ENCODE data around the gene NELFB. TPM values are rescaled to one million over a fixed set of nuclear protein-coding genes. Genes with fewer than 3 reads are reported as not detected.

NELFB gene
- total RNA-seq, 1 experiment from 2014 or later, result 92.6 TPM

DNA sequence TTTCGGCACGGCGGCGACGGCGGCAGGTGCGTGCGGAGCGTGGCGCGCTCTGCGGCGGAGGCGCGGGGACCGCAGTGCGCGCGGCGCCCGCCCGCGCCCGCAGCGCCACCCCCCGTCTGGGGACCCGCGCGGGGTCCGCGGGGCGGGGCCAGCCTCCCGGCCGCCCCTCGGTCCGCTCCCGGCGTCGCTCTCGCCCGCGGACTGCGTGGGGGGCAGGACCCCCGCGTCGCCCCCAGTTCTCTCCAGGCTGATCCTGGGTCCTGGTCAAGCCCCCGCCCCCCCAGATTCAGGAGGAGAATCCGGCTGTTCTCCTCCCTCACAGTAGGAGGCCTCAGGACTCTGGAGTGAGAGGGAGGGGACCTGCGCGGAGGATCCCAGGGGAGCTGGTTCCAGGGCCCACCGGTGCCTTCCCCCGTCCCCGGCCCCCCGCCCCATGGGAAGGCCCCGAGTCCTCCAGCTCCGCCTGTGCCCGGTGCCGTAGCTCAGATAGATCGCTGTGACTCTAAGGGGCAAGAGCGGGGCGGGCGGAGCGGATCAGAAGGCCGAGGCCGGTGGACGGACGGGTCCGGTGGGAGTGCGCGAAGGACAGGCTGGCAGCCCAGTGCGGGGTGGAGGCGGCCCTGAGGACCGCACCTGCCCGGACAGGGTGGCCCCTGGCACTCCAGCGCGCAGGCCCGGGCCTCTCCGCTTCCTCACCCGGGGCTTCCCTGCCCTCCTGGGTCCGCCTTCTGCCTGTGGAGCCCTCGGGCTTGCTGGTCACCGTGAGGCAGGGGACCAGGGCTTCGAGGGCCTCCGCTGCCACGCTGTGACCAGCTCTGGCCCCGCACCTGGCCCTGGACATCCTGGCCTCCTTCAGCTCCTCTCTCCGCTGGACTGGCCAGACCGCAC, 32.7 kb upstream of the NELFB start, which contains the start of gene RNF208:
TSS of gene RNF208 (minus strand) at position 51 of the 888 bp plus-strand sequence. CDS start 1,028 bp downstream, outside the sequence.
- in situ Hi-C loops (cut with HindIII; ENCODE audit: low pct_unique_long_range_greater_than_20kb, low sequenced_read_pairs), result no loop called here

DNA sequence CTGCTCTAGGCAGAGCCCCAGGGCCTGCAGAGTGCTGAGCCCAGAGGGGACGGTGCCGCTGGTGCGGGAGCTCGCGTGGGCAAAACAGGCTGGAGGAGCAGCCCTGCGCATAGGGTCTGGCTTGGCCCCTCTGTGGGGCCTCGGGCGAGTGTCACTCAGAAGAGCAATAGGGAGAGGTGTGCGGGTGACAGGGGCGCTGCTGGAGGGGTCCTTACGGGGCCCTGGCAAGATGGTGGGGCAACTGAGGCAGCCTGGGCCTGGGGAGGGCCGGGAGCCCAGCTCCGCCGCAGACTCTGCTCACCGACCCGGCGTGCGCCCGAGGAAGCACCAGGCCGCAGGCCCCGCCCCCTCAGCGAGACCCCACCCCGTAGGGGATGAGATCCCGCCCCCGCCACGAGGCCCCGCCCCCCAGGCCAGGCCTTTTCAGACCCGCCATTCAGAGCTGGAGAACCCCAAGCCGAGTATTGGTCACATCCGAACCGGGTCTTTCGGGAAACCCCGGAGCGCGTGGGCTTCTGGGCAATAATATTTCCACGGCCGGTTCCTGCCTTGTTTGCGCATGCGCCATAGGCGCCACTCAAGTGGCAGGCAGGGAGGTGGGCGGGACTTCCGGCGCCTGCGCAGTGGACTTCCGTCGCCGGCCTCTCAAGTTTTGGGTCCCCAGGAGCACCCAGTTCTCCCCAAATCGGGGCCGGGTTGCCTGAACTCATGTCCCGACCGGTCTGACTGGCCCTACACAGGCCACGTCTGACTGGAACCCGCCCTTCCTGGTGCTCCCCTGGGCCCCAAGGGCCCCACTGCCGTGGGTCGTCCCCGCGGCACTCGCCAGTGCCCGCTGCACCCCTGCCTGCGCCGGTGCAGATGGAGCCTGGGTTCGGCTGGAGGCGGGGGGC, 31.8 kb upstream of the NELFB start:
- peak; percentile 88 for DNase-seq (ENCODE audit: low read depth)
- in situ Hi-C loops (cut with HindIII; ENCODE audit: low pct_unique_long_range_greater_than_20kb, low sequenced_read_pairs), result no loop called here

More for the DNA sequence above, 32.7 kb upstream of the NELFB start, which contains the start of gene RNF208:
- no peak for DNase-seq (ENCODE audit: low read depth)

DNA sequence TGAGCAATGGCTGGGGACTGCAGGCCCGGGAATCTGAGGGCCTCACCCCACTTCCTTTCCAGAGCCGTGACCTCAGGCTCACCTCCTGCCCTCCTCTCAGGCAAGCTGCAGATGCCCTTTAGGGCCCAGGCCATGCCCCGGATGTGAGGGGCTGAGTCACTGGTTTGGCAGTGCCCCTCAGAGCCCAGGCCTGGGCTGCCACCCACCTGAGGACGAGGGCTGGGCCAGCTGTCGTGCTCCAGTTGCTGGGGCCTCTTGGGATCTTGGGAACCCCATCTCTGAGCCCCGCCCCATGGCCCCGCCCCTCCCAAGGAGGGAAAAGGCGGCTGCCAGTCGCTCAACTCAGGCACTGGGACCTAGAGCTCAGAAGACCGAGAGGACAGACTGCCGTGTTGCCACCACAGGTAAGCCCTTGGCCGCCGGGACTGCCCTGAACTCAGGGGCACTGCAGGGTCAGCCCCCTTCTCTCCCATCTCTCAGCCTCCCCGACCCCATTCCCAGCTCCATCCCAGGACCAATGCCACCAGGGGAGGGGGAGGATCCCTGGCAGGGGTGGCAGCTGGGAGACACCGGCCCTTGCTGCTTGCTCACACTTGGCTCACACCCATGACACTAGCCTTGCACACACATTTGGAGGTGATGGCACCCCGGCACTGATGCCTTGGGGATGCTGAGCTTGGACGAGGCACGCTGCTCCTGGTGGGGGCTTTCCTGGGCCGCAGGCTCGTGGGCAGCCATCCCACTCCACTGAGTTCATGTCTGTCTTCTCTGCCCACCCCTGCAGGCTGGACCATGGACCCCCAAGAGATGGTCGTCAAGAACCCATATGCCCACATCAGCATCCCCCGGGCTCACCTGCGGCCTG, 30.1 kb upstream of the NELFB start, which contains the start of gene CYSRT1:
TSS of gene CYSRT1 (plus strand) at position 345 of the 865 bp plus-strand sequence. CDS start at position 793, 448 bp downstream.
- in situ Hi-C loops (cut with HindIII; ENCODE audit: low pct_unique_long_range_greater_than_20kb, low sequenced_read_pairs), result no loop called here

DNA sequence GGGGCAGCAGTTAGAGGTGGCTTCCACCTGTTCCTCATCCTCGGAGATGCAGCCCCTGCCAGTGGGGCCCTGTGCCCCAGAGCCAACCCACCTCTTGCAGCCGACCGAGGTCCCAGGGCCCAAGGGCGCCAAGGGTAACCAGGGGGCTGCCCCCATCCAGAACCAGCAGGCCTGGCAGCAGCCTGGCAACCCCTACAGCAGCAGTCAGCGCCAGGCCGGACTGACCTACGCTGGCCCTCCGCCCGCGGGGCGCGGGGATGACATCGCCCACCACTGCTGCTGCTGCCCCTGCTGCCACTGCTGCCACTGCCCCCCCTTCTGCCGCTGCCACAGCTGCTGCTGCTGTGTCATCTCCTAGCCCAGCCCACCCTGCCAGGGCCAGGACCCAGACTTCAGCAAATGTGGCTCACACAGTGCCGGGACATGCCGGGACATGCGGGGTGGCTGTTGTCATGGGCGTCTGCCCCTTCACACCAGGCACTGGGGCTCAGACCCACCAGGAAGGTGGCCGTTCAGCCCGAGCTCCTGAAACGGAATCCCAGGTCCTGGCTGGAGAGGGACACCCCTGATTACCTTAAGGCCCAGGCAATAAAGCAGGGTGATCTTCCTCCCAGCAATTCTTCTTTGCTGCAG, 29.3 kb upstream of the NELFB start:
- DNase-seq (ENCODE audit: low read depth), result no peak
- in situ Hi-C loops (cut with HindIII; ENCODE audit: low pct_unique_long_range_greater_than_20kb, low sequenced_read_pairs), result no loop called here

More for the DNA sequence above, 30.1 kb upstream of the NELFB start, which contains the start of gene CYSRT1:
- DNase-seq (ENCODE audit: low read depth), result no peak

DNA sequence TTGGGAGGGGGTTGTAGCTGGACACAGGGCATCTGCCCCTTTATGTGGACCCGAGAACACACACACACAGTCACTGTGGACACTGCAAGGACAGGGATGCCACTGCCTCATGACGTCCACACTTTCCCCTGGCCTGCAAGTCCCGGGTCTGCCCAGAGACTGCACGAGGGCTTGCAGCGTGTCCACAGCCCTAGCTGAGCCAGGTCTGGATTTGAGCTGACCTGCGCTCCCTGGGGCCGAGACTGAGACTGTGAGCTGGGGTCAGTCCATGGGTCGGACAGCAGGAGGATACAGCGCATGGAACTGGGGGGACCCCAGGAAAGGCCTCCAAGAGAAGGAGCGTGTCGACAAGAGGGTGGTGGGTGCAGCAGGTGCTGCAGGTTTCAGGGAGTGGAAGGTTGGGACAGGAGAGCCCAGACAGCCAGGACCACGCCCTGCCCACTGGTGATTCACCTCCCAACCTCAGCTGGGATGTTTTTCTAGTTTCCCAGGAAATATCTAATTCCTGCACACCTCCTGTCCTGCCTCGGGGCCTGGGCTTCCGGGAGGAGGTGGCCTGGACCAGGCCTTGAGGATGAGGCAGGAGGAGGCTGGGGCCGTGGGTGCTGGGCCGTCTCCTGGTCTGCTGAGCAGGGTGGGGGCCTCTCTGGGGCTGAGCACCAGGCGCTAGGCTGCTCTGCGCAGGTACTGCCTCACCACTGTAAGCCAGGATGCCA, 28.6 kb upstream of the NELFB start:
- in situ Hi-C loops (cut with HindIII; ENCODE audit: low pct_unique_long_range_greater_than_20kb, low sequenced_read_pairs), result no loop called here
- DNase-seq (ENCODE audit: low read depth), result peak; percentile 80

DNA sequence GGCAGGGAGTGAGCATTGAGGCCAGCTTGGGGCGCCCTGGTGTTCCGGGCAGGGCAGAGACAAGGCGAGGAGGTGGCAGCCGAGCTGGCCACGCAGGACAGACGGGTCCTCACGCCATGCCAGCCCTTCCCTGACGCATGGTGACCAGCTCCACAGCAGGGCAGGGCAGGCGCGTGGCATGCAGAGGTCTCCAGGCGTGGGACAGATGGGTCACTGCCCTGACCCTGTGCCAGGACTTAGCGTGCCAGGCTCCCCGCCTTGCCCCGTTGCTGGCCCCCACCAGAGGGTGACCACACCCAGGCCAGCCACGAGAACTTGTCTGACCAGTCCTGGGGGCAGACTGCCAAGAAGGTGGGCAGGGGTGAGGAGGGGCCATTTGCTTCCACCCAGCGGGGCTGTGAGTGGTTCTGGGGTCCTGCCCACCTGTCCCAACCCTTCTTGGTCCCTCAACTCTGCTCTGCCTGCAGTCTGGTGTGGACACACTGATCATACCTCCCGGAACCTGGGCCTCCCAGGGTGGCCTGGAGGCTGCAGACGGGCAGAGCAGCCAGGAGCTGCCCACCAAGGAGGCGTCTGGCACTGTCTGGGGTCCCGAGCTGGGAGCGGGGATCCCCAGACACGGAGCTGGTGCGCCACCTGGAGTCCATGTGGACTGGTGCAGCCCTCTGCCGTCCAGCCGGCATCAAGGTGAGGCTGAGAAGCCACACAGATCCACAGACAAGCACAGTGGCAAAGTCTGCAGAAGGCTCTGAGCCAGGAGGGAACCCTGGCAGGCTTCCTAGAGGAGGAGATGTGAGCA, 27.9 kb upstream of the NELFB start, which contains the start of gene RNF224:
TSS of gene RNF224 (plus strand) at position 449 of the 799 bp plus-strand sequence. CDS start 834 bp downstream, outside the sequence.
- peak; percentile 78 for DNase-seq (ENCODE audit: low read depth)
- in situ Hi-C loops (cut with HindIII; ENCODE audit: low pct_unique_long_range_greater_than_20kb, low sequenced_read_pairs), result no loop called here

DNA sequence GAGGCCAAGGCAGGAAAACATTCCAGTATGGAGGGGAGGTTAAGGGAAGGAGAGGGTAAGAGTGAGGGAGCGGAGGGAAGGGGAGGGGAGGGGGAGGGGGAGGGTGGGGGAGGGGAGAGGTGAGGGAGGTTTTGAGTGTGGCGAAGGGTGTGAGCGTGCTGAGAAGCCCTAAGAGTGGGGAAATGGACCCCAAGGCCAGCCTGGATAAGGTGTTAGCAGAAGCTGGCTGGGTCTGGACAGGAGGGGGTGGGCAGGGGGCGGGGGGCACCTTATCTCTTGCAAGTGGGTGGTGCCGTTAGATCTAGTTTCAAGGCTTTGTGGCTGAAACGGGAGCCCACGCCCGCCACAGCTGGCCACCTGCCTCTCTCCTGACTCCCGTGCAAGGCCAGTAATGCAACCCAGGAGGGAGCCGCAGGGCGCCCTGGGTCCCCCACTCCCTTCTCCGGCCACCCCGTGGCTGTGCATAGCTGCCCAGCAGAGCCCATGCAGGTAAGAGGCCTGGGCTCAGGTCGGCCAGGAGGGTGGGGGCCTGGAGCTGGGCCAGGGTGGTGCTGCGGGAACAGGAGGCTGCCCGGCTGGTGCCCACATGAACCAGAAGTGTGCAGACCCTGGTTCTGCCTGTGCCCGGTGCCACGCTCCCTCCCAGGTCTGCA, 27.1 kb upstream of the NELFB start:
- no peak for DNase-seq (ENCODE audit: low read depth)
- in situ Hi-C loops (cut with HindIII; ENCODE audit: low pct_unique_long_range_greater_than_20kb, low sequenced_read_pairs), result no loop called here

DNA sequence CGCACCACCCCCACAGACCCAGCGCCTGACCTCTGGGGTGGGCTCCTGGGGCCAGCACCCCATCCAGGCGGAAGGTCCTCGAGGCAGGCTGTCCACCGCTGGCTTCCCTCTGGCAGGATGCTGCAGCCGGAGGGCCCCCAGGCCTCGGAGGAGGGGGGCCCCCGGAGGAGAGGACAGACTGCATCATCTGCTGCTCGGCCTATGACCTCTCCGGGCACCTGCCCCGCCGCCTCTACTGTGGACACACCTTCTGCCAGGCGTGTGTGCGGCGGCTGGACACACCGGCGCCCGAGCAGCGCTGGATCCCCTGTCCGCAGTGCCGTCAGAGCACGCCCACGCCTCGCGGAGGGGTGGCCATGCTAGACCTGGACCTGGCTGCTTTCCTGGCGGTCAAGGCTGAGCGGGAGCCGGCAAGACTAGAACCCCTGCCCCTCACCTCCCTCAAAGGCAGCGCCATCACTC, 26.6 kb upstream of the NELFB start:
- no peak for DNase-seq (ENCODE audit: low read depth)
- in situ Hi-C loops (cut with HindIII; ENCODE audit: low pct_unique_long_range_greater_than_20kb, low sequenced_read_pairs), result no loop called here

DNA sequence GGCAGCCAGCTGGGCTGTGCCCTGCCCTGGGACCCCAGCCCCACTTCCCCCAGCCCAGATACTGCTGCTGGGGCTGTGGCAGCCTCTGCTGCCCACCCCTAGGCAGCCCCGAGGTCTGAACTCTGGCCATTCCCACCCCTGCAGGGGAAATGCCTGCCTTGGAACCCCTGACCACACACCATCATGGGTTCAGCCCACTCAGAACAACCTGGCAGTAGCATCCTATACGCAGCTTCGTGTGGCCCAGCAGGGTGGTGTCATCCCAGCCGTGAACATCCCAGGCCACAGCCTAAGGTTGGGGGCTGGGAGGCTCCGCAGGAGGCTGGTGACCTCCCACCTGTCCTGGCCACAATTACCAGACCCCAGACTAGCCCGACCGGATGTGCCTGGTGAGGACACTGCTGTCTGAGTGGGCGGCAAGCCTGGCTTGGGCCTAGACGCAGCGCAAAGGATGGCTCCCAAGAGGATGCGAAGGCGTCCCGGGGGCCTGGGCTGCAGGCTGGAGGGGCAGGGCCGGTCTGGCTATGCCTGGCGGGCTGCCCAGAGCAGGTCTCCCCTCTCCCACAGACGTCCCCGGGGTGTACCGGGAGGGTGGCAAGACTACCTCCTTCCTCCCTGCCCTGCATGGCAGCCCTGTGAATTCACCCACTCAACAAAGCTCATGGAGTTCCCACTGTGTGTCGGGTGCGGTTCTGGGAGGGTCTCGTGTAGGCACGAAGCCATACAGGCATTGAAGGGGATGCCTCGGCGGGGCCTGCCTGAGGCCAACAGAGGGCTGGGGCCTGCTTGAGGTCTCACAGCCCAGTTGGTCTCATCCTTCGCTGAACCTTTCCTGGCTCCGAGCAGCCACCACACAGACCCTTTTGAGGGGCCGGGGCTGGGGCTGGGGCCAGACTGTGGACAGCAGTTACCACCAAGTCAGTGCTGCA, 25.9 kb upstream of the NELFB start:
- in situ Hi-C loops (cut with HindIII; ENCODE audit: low pct_unique_long_range_greater_than_20kb, low sequenced_read_pairs), result no loop called here
- DNase-seq (ENCODE audit: low read depth), result no peak

DNA sequence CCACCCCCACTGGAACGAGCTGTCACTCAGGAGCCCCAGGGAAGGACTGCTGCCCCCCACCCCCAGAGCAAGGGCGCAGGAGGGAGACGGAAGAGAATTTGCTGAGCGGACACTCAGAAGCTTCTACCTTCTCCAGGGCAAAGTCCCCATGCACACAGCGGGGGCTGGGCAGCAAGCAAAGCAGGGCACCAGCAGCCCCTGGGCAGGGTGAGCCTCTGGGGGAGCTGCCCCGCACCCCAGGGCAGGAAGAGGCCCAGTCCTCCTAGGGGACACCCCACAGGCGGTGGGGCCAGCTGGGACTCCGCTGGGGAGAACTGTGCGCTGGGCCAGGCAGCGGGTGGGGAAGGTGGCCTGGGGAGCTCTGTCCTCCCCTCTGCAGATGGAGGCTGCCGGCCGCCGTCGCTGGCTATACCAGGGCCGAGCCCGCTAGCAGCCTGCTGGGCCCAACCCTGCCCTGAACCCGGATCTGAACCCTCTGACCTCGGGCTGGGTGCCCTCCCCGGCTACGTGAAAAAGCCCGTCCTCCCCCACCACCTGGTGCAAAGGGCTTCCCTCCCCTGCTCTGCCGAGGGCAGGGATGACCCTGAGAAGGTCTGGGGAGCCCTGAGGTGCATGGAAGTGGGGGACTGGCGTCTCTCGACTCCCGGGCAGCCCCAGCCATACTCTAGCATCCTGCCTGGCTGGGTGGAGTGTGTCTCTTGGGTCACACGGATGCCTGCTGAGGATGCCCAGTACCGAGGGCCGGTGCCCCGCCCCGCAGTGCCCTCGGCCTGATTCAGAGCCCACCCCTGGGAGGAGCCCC, 25.0 kb upstream of the NELFB start:
- DNase-seq (ENCODE audit: low read depth), result no peak
- in situ Hi-C loops (cut with HindIII; ENCODE audit: low pct_unique_long_range_greater_than_20kb, low sequenced_read_pairs), result no loop called here

DNA sequence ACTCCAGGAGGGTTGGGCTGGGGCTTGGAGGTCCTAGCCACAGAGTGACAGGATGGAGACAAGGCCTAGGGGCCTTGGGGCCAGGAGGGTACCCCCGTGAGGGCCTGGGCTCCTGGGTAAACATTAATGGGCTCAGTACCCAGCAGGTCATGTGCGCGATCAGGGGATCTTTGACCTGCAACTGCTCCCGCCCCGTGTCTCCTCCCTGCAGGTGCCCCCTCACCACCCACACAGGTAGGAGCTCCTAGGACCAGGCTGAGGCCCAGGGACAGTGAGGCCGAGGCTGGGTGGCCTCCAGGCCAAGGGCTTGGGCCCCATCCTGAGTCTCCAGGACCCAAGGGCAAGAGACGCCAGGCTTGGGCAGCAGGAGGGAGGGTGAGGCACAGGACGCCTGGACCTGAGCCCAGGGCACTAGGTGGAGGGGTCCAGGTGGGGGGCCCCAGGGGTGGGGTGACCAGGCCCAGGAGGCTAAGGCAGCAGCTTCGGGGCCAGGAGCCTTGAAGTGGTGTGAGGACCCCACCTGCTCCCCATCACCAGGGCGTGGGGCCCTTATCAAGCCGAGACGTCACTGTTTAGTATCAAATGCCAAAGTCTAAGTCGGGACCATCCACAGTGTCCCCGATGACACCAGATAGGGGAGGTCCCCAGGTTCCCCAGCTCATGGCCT, 24.3 kb upstream of the NELFB start, which contains the start of gene SLC34A3:
TSS of gene SLC34A3 (plus strand) at position 197 of the 667 bp plus-strand sequence. CDS start 802 bp downstream, outside the sequence.
- no peak for DNase-seq (ENCODE audit: low read depth)
- in situ Hi-C loops (cut with HindIII; ENCODE audit: low pct_unique_long_range_greater_than_20kb, low sequenced_read_pairs), result no loop called here

DNA sequence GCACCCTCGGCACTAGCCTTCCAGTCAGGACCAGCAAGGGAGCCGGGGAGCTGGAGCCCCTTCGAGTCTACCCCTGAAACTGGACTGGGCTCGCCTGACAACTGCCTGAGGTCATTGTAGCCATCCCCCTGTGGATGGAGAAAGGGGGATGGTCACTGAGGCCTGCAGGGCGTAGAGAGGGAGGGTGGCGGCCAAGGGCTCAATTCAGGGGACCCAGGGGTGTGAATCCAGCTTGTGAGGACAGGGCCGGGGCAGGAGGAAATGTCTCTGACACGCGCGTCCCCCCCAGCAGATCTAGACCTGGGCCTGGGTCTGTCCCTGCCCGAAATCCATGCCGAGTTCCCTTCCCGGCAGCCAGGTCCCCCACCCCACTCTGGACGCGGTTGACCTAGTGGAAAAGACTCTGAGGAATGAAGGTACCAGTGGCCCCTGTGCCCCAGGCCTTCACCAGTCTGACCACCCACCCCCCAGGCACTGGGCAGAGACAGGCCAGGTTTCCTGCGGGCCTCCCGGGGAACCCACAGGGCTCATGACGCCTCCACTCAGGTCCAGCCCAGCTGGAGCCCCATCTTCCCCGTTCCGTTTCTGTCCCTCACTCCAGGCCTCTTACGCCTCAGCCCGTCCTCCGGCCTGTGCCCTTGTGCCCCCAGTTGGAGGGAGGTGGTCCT, 23.6 kb upstream of the NELFB start:
- in situ Hi-C loops (cut with HindIII; ENCODE audit: low pct_unique_long_range_greater_than_20kb, low sequenced_read_pairs), result no loop called here
- DNase-seq (ENCODE audit: low read depth), result no peak

DNA sequence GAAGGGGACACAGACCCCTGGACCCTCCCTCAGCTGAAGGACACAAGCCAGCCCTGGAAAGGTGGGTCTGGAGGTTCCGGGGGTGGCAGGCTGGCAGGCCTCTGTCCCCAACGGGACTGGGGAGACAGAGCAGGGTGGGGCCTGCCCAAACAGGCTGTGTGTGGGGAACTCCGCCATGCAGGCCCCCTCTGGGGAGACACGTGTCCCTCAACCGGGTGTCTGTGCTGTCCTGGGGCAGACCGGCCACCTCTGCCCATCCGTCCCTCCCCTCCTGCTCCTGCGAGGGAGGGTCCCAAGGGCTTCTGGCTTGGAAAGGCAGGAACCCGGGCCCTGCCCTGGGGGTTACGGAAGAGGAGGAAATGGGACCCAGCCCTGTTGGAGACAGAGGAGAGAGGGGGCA, 23.0 kb upstream of the NELFB start:
- DNase-seq (ENCODE audit: low read depth), result no peak
- in situ Hi-C loops (cut with HindIII; ENCODE audit: low pct_unique_long_range_greater_than_20kb, low sequenced_read_pairs), result no loop called here
